DMS79 (cell line): ENCODE data around the gene PARD6G.

Experiments used
- DNase-seq: peaks from one replicate; lab custom pipeline; 2025; lab: John Stamatoyannopoulos, UW

PARD6G gene

DNA sequence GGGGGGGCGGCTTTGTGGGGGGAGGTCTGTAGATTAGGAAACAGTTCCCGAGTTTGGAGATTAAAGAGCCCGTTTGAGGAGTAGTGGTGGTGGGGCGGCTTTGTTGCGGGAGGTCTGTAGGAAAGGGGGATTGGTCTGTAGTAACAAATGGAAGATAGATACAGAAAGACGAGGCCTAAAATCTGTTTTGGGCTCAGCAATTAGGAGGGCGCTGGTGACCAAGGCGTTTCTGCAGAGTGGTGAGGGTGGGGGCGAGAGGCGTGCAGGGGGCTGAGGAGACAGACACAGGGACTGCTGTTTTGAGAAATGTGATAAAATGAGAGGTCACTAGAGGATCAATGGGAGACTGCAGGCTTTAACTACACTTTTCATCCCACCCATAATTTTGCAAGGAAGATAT lies 139.9 kb downstream of the PARD6G start:
- DNase-seq: no peak
